HEK293 (cell line): Measurements from ENCODE around the gene ABHD15.

ENCODE experiments used
- CTCF ChIA-PET: fragments of 350-600 bp; formaldehyde crosslinking; extraction: SDS; loops from one replicate; lab custom pipeline; 2021; ENCODE audit warnings: antibody characterized with exemption; lab: Yijun Ruan, JAX
- POLR2A ChIA-PET: fragments of 300-600 bp; formaldehyde crosslinking; extraction: SDS; loops from one replicate; lab custom pipeline; 2020; ENCODE audit warnings: antibody characterized with exemption, inconsistent platforms; lab: Yijun Ruan, JAX
- H3K27ac ChIP-seq: fragments of 200-500 bp; sonication (Bioruptor generic); 2 replicates; pipeline ENCODE4 v1.5.1; 2014; ENCODE audit warnings: low read depth, low read length, control low read depth, inconsistent platforms; ENCODE audit errors: extremely low read depth
- H3K36me3 ChIP-seq, 2 experiments: fragments of 200-500 bp in 1 of 2; sonication (Bioruptor generic) in 1 of 2; 1 replicate in 1 of 2; 2 replicates in 1 of 2; pipeline ENCODE4 v1.5.1; 2014 to 2017; ENCODE audit warnings: inconsistent platforms in 2 of 2, low read length in 2 of 2; ENCODE audit not compliant: control insufficient read depth in 2 of 2, insufficient read depth in 1 of 2
- H3K4me1 ChIP-seq: fragments of 200-500 bp; sonication (Bioruptor generic); 2 replicates; pipeline ENCODE4 v1.5.1; 2014; ENCODE audit warnings: mild to moderate bottlenecking, low read length, inconsistent platforms; ENCODE audit not compliant: control insufficient read depth, insufficient read depth
- H3K4me3 ChIP-seq: 2 replicates; pipeline ENCODE4 v1.5.1; 2011; ENCODE audit warnings: low read depth, mild to moderate bottlenecking, control low read depth, low read length, moderate library complexity
- H3K9me3 ChIP-seq: fragments of 200-500 bp; sonication (Bioruptor generic); 2 replicates; pipeline ENCODE4 v1.5.1; 2014; ENCODE audit warnings: low read depth, low read length, inconsistent platforms; ENCODE audit not compliant: control insufficient read depth, insufficient read depth
- BCL11B ChIP-seq: fragments of 450-650 bp; formaldehyde crosslinking; IDR thresholded peaks from 2 replicates; pipeline ENCODE4 v1.5.1; 2016; ENCODE audit warnings: low read depth, missing biosample characterization, missing genetic modification characterization
- KLF16 ChIP-seq: fragments of 450-650 bp; formaldehyde crosslinking; IDR thresholded peaks from 2 replicates; pipeline ENCODE4 v1.5.1; 2017; ENCODE audit warnings: missing biosample characterization, missing genetic modification characterization
- PRDM10 ChIP-seq: fragments of 450-650 bp; formaldehyde crosslinking; IDR thresholded peaks from 2 replicates; pipeline ENCODE4 v1.5.1; 2016; ENCODE audit warnings: missing biosample characterization, missing genetic modification characterization
- PRDM4 ChIP-seq: fragments of 450-650 bp; formaldehyde crosslinking; IDR thresholded peaks from 2 replicates; pipeline ENCODE4 v1.5.1; 2017; ENCODE audit warnings: missing biosample characterization, missing genetic modification characterization
- SP2 ChIP-seq: fragments of 450-650 bp; formaldehyde crosslinking; IDR thresholded peaks from 2 replicates; pipeline ENCODE4 v1.5.1; 2016; ENCODE audit warnings: missing biosample characterization, missing genetic modification characterization
- WT1 ChIP-seq: fragments of 450-650 bp; formaldehyde crosslinking; IDR thresholded peaks from 2 replicates; pipeline ENCODE4 v1.5.1; 2016; ENCODE audit warnings: missing biosample characterization, missing genetic modification characterization
- ZBTB6 ChIP-seq: fragments of 450-650 bp; formaldehyde crosslinking; IDR thresholded peaks from 2 replicates; pipeline ENCODE4 v1.5.1; 2017; ENCODE audit warnings: missing biosample characterization, missing genetic modification characterization
- ZNF10 ChIP-seq: fragments of 450-650 bp; formaldehyde crosslinking; IDR thresholded peaks from 2 replicates; pipeline ENCODE4 v1.5.1; 2017; ENCODE audit warnings: missing biosample characterization, missing genetic modification characterization
- ZNF138 ChIP-seq: fragments of 450-650 bp; formaldehyde crosslinking; IDR thresholded peaks from 2 replicates; pipeline ENCODE4 v1.5.1; 2016; ENCODE audit warnings: missing biosample characterization, missing genetic modification characterization, borderline replicate concordance
- ZNF174 ChIP-seq: fragments of 450-650 bp; formaldehyde crosslinking; IDR thresholded peaks from 2 replicates; pipeline ENCODE4 v1.5.0; 2017; ENCODE audit warnings: missing biosample characterization, mild to moderate bottlenecking, missing genetic modification characterization
- ZNF2 ChIP-seq: fragments of 450-650 bp; formaldehyde crosslinking; IDR thresholded peaks from 2 replicates; pipeline ENCODE4 v1.5.1; 2016; ENCODE audit warnings: missing biosample characterization, missing genetic modification characterization
- ZNF202 ChIP-seq: fragments of 450-650 bp; formaldehyde crosslinking; IDR thresholded peaks from 2 replicates; pipeline ENCODE4 v1.5.1; 2016; ENCODE audit warnings: missing biosample characterization, missing genetic modification characterization, borderline replicate concordance
- ZNF280C ChIP-seq: fragments of 450-650 bp; formaldehyde crosslinking; IDR thresholded peaks from 2 replicates; pipeline ENCODE4 v1.5.1; 2016; ENCODE audit warnings: missing biosample characterization, missing genetic modification characterization
- ZNF311 ChIP-seq: fragments of 450-650 bp; formaldehyde crosslinking; IDR thresholded peaks from 2 replicates; pipeline ENCODE4 v1.5.1; 2017; ENCODE audit warnings: missing biosample characterization, missing genetic modification characterization, borderline replicate concordance
- ZNF350 ChIP-seq: fragments of 450-650 bp; formaldehyde crosslinking; IDR thresholded peaks from 2 replicates; pipeline ENCODE4 v1.5.0; 2017; ENCODE audit warnings: missing biosample characterization, mild to moderate bottlenecking, missing genetic modification characterization
- ZNF366 ChIP-seq: fragments of 450-650 bp; formaldehyde crosslinking; conservative IDR thresholded peaks from 2 replicates; pipeline ENCODE4 v1.5.1; 2016; ENCODE audit warnings: missing biosample characterization, missing genetic modification characterization
- ZNF37A ChIP-seq: fragments of 450-650 bp; IDR thresholded peaks from 2 replicates; pipeline ENCODE4 v1.5.1; 2018; ENCODE audit warnings: missing biosample characterization, missing genetic modification characterization
- ZNF394 ChIP-seq: fragments of 450-650 bp; formaldehyde crosslinking; IDR thresholded peaks from 2 replicates; pipeline ENCODE4 v1.5.1; 2016; ENCODE audit warnings: missing biosample characterization, missing genetic modification characterization, mild to moderate bottlenecking, moderate library complexity, borderline replicate concordance
- ZNF610 ChIP-seq: fragments of 450-650 bp; formaldehyde crosslinking; IDR thresholded peaks from 2 replicates; pipeline ENCODE4 v1.5.1; 2016; ENCODE audit warnings: missing biosample characterization, missing genetic modification characterization, borderline replicate concordance
- ZNF792 ChIP-seq: fragments of 450-650 bp; formaldehyde crosslinking; IDR thresholded peaks from 2 replicates; pipeline ENCODE4 v1.5.1; 2016; ENCODE audit warnings: missing biosample characterization, missing genetic modification characterization
- TF ChIP-seq, protein P1 (sequence below): fragments of 450-650 bp; formaldehyde crosslinking; IDR thresholded peaks from 2 replicates; pipeline ENCODE4 v1.5.1; 2016; ENCODE audit warnings: missing biosample characterization, missing genetic modification characterization
- TF ChIP-seq, protein P2 (sequence below): fragments of 450-650 bp; formaldehyde crosslinking; IDR thresholded peaks from 2 replicates; pipeline ENCODE4 v1.5.1; 2017; ENCODE audit warnings: missing biosample characterization, missing genetic modification characterization

ABHD15 gene

DNA sequence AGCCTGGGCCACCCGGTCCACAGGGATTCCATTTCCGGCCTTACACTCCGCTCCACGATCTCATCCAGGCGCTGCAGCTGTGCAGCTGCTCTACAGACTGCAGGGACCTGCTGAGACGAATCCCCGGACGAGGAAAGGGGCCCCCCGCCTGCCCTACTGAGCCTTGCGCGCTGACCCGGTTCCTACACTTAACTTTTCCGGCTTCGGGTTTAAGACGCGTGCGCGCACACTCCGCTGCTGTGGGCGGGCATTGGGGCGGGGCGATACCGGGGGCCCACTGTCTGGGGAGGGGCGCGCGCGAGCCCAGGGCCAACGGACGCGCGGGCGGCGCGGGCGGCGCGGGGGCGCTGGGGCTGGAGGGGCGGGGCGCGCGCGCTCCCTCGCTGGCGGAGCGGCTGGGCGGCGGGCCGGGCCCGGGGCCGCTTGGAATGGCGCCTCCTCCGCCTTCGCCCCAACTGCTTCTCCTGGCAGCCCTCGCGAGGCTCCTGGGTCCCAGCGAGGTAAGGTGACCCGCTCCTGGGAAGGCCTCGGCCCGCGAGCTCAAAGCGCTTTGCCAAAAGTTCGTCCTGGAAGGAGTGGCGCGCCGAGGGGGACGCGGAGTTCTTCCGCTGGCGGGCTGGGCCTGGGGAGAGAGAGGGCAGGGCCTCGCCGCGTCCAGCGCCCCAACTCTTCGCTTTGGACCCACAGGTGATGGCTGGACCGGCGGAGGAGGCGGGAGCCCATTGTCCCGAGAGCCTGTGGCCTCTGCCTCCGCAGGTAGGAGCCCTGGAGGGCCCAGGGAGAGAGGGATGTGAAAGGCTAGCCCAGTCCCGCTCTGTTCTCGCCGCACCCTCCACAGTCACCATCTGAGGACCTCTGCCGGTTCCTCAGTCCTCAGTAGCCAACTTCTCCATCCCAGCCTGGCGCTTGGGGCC lies 1.8 kb upstream of the ABHD15 start, which contains the start of gene TP53I13:
TSS of gene TP53I13 (plus strand) at position 371 of the 914 bp plus-strand sequence. CDS start at position 429, 58 bp downstream.
- H3K27ac ChIP-seq, result peak within 1 kb of the TSS; percentile 96
- H3K9me3 ChIP-seq, result no peaks in the 10 kb centered on the region
- H3K4me1 ChIP-seq, result peaks cover 13% of the 10 kb centered on the region
- peaks cover 3 to 28% of the 10 kb centered on the region in 2 experiments for H3K36me3 ChIP-seq
- peak within 1 kb of the TSS; percentile 78 for H3K4me3 ChIP-seq
- ChIA-PET POLR2A (interaction anchor here (0.6 to 4.6 kb wide), 11 partner anchors 12 to 275 kb away, joined by 3 to 28 read pairs (median 4); partner anchors contain the start of genes ANKRD13B, GIT1, NUFIP2 and TAOK1), CTCF (interaction anchor here (0.6 to 4.9 kb wide), 9 partner anchors 12 to 768 kb away, joined by 3 to 31 read pairs (median 13); partner anchors contain the start of gene ANKRD13B)
- 0 out of 2 replicates have a peak, but pooled peaks have one; percentile 30 for TF ChIP-seq ZNF2 (tag by site-specific recombination)
- no peak for TF ChIP-seq ZNF280C (tag by site-specific recombination)
- peak; percentile 10; the same call in 1 of the 2 replicates for TF ChIP-seq SP2
- TF ChIP-seq ZNF610 (tag by site-specific recombination), result no peak
- TF ChIP-seq ZNF311 (tag by site-specific recombination), result no peak
- TF ChIP-seq ZNF10 (tag by site-specific recombination), result no peak
- no peak for TF ChIP-seq ZNF202 (tag by site-specific recombination)
- TF ChIP-seq ZNF350 (tag by site-specific recombination), result no peak
- no peak for TF ChIP-seq ZNF138 (tag by site-specific recombination)
- TF ChIP-seq KLF16 (tag by site-specific recombination), result peak; percentile 66
- TF ChIP-seq BCL11B (tag by site-specific recombination), result peak; percentile 19; the same call in 1 of the 2 replicates
- TF ChIP-seq PRDM4 (tag by site-specific recombination), result no peak
- TF ChIP-seq ZNF174, result no peak
- no peak for TF ChIP-seq ZNF37A
- TF ChIP-seq, protein P1, sequence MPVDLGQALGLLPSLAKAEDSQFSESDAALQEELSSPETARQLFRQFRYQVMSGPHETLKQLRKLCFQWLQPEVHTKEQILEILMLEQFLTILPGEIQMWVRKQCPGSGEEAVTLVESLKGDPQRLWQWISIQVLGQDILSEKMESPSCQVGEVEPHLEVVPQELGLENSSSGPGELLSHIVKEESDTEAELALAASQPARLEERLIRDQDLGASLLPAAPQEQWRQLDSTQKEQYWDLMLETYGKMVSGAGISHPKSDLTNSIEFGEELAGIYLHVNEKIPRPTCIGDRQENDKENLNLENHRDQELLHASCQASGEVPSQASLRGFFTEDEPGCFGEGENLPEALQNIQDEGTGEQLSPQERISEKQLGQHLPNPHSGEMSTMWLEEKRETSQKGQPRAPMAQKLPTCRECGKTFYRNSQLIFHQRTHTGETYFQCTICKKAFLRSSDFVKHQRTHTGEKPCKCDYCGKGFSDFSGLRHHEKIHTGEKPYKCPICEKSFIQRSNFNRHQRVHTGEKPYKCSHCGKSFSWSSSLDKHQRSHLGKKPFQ (tag by site-specific recombination), result no peak
- TF ChIP-seq, protein P2, sequence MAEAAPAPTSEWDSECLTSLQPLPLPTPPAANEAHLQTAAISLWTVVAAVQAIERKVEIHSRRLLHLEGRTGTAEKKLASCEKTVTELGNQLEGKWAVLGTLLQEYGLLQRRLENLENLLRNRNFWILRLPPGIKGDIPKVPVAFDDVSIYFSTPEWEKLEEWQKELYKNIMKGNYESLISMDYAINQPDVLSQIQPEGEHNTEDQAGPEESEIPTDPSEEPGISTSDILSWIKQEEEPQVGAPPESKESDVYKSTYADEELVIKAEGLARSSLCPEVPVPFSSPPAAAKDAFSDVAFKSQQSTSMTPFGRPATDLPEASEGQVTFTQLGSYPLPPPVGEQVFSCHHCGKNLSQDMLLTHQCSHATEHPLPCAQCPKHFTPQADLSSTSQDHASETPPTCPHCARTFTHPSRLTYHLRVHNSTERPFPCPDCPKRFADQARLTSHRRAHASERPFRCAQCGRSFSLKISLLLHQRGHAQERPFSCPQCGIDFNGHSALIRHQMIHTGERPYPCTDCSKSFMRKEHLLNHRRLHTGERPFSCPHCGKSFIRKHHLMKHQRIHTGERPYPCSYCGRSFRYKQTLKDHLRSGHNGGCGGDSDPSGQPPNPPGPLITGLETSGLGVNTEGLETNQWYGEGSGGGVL (tag by site-specific recombination), result no peak
- no peak for TF ChIP-seq WT1 (tag by site-specific recombination)
- no peak for TF ChIP-seq ZNF792 (tag by site-specific recombination)
- no peak for TF ChIP-seq PRDM10 (tag by site-specific recombination)
- peak; percentile 66; the same call in 1 of the 2 replicates for TF ChIP-seq ZNF394 (tag by site-specific recombination)
- peak; percentile 75 for TF ChIP-seq ZNF366 (tag by site-specific recombination)
- TF ChIP-seq ZBTB6 (tag by site-specific recombination), result no peak
